Measurements from ENCODE around the gene ZNF677.
"Not testable (repeated sequence)": the region's sequence is repeated elsewhere in the genome, so short reads cannot be mapped to it uniquely, and the experiment has no call there.

Gene ZNF677

DNA sequence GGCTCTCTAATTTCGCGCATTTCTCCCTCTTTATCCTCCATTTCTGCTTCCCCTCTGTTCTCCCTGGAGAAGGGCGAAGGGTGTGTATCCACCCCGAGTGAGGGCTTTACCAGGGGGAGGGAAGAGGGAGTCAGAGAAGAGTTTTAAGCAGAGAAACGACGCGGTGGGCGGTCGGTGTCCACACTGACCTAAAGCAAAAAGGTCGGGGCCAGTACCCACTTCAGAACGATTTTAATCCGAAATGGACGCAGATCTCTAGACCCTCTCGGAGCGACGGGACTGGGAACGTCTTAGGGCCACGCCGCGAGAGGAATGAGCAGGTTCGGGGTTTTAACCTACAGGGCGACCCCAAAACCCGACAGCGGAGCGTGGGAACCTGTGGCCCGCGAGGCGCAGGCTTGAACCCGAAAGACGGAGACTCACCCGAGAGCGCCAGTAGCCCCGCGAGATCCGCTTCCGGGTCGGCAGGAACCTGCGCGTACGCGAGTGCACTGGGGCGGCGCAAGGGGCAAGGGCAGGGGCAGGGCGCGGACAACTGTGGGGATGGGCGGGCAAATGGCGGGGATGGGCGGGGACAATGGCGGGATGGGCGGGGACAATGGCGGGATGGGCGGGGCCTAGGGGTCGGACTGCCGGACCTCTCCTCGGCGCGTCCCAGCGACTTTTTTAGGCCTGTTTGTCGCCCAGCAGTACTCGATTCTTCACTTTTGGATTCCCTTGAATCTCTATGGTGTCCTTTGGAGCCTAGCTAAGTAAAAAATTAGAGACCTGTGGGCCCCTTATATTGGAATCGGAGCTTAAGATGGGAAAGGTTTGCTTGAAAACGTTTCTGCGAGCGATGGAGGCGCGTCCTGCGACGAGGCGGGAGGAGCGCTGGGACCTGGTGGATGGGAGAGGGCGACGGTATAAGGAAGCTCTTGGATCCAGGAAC, at the start of gene ZNF677:
Gene ZNF677 (minus strand): TSS at position 463 of the 931 bp plus-strand sequence. CDS start 3,323 bp downstream, outside the sequence.
- peak; percentile 60 to 67 for DNase-seq (ENCODE audit: low read depth in 2 of 2)

DNA sequence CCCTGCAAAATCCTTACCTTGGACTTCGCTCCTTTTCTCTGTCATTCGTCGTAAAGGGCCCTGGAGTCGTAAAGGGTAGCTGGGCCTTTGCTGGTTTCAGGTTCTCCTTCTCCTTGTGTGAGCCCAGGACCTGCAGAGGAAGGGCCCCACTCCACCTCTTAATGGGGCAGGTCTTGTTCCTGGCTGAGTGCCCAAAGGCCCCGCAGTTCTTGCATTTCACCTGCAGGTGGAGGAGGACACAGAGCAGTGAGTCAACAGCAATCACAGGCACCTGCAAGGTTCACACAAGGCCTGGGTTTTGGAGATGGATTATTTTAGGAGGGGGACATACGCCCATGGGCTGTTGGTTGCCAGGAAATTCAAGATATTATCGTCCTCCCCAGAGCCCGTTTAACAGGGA, 46.7 kb upstream of the ZNF677 start:
- not testable (repeated sequence) for DNase-seq (ENCODE audit: low read depth in 2 of 2)

DNA sequence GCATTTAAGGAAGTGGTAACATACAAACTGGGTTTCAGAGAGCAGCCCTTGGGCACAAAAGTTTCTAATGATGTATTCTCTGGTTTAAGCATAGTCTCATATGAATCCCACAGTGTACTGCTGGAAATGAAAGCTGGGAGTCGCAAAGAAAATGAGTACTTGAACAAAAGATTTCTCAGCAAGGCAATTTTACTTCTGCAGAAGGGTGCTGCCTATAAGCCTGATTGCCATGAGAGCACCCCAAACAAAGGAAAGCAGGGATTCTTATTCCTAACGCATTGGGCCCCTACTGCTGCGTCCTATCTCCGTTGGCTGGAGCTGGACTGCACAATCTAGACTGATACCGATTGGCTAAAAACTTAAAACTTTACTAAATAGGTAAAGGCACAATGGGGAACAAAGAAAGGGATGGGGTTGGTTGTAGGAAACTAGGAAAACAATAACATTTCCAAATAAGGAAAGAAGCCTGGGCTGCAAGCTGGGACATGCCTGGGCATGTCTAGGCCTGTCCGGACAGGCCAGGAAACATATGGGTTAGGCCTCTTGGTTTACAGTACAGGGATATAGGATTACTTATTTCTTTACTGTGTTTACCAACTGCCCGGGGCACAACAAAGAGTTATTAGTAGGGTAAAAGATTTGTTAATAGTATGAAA, 40.2 kb upstream of the ZNF677 start:
- no peak for DNase-seq (ENCODE audit: low read depth in 2 of 2)

DNA sequence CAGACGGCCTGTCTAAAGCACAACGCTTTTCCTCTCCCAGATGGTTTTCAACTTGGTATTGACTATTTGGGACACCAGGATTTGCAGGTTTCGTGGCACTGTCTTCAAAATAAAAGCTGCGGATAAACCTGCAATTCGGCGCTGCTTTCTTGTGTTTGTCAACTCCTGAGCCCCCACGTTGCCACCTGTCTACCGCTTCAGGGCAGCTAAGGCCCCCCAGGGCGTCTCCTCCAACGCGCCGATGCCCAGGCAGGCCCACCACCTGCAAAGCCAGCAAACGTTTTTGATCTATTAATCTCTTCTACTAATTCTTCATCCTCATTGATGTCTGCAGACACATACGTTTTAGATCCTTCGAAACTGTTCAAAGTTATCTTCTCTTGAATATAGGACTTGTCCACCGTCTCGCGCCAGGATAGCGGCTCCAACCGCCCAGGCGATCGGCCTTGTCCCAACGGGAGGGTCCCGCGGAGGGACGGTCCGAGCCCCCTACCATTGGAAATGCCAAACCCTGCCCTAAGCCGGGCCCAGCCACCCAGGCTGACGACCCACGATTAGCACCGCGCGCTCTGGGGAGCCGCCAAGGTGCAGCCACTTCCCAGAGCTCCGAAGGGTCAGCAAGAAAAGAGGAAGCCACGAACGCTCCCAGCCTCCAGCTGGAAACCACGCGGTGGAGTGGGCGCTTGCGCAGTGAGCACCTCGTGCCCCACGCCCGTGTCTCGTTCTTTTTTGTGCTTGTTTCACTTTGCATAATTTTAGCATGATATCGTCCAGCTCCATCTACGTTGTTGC, 36.3 kb upstream of the ZNF677 start:
- DNase-seq (ENCODE audit: low read depth in 2 of 2), result no peak

DNA sequence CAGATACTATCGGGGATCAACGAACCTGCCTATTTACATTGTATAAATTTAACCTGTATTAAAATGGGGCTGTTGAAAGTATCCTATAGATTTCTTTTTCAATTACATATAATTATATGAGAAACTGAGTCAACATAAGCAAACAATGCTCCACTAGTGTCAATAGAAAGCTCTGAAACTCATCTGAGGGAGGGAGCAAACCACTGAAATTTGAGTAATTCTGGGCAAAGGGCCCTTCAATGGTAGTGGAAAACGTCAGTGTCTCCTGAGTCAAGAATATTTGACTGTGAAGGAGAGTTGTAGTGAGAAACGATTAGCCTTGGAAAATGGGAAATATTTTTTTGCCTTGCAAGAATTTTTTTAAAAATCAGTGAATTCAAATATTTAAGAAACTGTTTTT, 30.4 kb upstream of the ZNF677 start:
- no peak for DNase-seq (ENCODE audit: low read depth in 2 of 2)

DNA sequence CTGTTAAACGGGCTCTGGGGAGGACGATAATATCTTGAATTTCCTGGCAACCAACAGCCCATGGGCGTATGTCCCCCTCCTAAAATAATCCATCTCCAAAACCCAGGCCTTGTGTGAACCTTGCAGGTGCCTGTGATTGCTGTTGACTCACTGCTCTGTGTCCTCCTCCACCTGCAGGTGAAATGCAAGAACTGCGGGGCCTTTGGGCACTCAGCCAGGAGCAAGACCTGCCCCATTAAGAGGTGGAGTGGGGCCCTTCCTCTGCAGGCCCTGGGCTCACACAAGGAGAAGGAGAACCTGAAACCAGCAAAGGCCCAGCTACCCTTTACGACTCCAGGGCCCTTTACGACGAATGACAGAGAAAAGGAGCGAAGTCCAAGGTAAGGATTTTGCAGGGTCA, 27.3 kb upstream of the ZNF677 start:
- not testable (repeated sequence) for DNase-seq (ENCODE audit: low read depth in 2 of 2)

DNA sequence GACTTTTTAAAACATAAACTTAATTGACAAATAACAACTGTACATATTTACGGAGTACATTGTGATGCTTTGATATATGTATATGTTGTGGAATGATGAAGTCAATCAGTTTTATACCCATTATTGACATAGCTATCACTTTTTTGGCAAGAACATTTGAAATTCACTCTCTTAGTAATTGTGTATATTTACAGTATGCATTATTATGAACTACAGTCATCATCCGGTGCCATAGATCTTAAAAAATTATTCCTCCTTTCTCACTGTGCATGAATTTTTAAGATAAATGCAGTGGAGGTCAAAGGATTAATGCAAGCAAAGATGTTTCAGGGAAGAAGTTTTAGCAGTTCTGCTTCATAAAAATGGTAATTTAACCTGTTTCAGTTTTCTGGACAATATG, 20.8 kb upstream of the ZNF677 start:
- DNase-seq (ENCODE audit: low read depth in 2 of 2), result no peak

DNA sequence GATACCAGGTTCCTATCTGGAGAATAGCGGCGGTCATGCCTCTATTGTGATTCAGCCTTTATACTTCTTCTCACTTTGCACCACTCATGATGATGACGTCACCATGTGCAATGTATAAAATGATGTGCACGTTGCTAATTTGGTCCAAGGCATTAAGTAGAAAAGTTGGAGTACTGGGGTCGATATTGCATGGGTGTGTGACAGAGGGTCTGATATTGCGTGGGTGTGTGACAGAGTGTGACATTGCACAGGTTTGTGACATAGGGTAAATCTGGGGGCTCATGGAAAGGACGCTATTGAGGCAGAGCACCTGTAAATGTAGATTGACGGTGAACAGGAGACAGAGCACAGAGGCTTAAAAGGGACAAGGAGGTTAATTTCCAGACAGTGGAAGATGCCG, 17.4 kb upstream of the ZNF677 start:
- DNase-seq (ENCODE audit: low read depth in 2 of 2), result no peak

DNA sequence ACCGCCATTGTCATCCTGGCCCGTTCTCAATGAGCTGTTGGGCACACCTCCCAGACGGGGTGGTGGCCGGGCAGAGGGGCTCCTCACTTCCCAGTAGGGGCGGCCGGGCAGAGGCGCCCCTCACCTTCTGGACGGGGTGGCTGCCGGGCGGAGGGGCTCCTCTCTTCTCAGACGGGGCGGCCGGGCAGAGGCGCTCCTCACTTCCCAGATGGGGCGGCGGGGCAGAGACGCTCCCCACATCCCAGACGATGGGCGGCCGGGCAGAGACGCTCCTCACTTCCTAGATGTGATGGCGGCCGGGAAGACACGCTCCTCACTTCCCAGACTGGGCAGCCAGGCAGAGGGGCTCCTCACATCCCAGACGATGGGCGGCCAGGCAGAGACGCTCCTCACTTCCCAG, 15.2 kb upstream of the ZNF677 start:
- DNase-seq (ENCODE audit: low read depth in 2 of 2), result not testable (repeated sequence)

DNA sequence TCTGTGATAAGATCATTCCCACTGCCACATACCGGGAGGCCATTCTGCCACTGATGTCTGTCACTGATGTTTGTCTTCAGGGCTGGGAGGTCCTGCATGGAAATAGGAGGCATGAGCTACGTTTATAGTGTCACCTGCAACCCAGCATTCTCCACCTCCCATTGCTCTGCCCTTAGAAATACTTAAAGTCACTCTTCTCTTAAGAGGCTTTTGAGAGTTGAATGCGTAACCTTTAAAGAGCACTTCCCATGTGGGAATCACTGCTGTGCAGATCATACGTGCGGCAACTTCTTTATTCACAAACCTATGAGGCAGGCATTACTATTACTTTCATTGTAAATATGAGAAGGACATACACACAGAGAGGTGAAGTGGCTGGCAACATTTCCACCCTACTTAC, 12.9 kb upstream of the ZNF677 start, which contains the start of gene VN1R4:
Gene VN1R4 (minus strand): TSS at position 101 of the 400 bp plus-strand sequence. CDS start 58 bp downstream, at position 43.
- not testable (repeated sequence) for DNase-seq (ENCODE audit: low read depth in 2 of 2)

DNA sequence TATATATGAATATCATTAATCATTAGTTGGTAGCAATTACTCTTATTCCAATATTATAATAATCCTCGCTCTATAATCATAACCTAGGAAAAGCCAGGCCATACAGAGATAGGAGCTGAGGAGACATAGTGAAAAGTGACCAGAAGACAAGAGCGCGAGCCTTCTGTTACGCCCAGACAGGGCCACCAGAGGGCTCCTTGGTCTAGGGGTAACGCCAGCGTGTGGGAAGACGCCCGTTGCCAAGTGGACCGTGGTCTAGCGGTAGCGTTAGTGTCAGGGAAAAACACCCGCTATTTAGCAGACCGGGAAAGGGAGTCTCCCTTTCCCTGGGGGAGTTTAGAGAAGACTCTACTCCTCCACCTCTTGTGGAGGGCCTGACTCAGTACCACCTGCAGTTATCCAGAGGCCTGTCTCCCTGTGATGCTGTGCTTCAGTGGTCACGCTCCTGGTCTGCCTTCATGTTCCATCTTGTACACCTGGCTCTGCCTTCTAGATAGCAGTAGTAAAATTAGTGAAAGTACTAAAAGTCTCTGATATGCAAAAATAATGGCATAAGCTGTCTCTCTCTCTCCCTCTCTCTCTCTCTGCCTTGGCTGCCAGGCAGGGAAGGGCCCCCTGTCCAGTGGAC, 3.2 kb upstream of the ZNF677 start, which contains the start of gene VN1R2:
Gene VN1R2 (plus strand): TSS at position 578 of the 628 bp plus-strand sequence. CDS start 84 bp downstream, outside the sequence.
- DNase-seq (ENCODE audit: low read depth in 2 of 2), result not testable (repeated sequence)

DNA sequence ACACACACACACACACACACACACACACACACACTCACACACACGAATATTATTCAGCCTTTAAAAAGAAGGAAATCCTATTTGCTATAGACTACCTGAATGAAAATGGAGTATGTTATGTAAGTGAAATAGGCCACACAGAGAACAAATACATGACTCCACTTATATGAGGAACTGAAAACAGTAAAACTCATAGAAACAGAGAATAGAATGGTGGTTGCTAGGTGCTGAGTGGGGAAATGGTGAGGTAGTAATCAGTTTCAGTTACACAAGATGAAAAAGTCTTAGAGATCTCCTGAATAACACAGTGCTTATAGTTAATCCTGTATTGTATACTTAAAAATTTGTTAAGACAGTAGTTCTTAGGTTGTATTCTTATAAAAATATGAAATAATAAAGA, 8.2 kb downstream of the ZNF677 start:
- DNase-seq (ENCODE audit: low read depth in 2 of 2), result no peak

DNA sequence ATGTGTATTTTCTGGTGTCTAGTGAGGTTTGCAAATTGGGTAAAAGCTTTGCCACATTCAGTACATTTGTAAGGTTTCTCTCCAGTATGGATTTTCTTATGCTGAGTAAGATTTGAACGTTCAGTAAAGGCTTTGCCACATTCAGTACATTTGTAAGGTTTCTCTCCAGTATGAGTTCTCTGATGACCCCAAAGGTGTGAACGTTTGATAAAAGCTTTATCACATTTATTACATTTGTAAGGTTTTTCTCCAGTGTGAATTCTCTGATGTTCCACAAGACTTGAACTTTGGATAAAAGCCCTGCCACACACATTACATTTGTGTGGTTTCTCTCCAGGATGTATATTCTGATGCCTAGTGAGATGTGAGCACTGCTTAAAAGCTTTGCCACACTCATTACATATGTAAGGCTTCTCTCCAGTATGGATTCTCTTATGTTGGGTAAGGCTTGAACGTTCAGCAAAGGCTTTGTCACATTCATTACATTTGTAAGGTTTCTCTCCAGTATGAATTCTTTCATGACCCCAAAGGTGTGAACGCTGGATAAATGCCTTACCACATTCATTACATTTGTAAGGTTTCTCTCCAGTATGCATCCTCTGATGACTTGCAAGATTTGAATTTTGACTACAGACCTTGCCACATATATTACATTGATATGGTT, 17.4 kb downstream of the ZNF677 start:
- DNase-seq (ENCODE audit: low read depth in 2 of 2), result no peak

DNA sequence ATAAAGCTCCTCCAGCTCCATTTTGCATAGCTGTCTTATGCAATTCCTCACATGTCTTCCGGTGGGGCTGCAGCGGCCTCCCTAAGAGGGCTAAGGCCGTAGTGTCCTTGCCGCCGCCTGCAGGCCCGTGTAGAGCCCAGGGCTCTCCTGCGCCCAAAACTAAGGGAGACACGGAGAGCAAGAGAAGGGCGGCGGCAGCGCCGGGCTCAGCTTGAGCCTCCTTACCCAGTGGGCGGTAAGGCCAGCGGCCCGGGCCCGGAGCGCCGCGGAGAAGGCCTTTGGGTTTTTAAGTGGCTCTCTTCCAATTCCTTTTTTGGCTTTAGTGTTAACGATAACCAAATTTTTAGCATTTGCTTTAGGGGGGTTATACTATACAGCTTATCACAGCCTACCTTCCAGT, 30.1 kb downstream of the ZNF677 start:
- no peak for DNase-seq (ENCODE audit: low read depth in 2 of 2)

DNA sequence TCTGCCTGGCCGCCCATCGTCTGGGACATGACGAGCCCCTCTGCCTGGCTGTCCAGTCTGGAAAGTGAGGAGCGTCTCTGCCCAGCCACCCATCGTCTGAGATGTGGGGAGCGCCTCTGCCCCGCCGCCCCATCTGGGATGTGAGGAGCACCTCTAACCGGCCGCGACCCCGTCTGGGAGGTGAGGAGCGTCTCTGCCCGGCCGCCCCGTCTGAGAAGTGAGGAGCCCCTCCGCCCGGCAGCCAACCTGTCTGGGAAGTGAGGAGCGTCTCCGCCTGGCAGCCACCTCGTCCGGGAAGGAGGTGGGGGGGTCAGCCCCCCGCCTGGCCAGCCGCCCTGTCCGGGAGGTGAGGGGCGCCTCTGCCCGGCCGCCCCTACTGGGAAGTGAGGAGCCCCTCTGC, 32.0 kb downstream of the ZNF677 start:
- not testable (repeated sequence) for DNase-seq (ENCODE audit: low read depth in 2 of 2)

DNA sequence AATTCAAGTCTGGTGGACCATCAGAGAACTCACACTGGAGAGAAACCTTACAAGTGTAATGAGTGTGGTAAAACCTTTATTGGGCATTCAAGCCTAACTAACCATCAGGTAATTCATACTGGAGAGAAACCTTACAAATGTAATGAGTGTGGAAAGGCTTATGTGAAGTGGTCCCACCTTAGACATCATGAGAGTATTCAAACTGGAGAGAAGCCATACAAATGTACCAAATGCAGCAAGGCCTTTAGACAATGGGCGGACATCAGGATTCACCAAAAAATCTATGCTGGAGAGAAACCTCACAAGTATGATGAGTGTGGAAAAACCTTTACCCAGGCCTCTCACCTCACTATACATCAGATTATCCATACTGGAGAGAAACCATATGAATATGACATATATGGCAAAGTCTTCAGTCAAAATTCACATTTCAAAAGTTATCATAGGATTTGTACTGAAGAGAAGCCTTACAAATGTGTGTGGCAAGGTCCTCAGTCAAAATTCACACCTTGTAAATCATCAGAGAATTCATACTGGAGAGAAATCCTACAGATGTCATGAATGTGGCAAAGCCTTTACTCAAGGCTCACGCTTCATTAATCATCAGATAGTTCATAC, 41.9 kb downstream of the ZNF677 start:
- no peak for DNase-seq (ENCODE audit: low read depth in 2 of 2)

DNA sequence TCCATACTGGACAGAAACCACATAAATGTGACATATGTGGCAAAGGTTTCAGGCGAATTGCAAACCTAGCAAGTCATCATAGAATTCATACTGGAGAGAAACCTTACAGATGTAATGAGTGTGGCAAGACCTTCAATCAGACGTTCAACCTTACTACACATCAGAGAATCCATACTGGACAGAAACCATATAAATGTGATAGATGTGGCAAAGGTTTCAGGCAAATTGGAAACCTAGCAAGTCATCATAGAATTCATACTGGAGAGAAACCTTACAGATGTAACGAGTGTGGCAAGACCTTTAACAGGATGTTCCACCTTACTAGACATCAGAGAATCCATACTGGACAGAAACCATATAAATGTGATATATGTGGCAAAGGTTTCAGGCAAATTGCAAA, 43.1 kb downstream of the ZNF677 start:
- DNase-seq (ENCODE audit: low read depth in 2 of 2), result not testable (repeated sequence)

DNA sequence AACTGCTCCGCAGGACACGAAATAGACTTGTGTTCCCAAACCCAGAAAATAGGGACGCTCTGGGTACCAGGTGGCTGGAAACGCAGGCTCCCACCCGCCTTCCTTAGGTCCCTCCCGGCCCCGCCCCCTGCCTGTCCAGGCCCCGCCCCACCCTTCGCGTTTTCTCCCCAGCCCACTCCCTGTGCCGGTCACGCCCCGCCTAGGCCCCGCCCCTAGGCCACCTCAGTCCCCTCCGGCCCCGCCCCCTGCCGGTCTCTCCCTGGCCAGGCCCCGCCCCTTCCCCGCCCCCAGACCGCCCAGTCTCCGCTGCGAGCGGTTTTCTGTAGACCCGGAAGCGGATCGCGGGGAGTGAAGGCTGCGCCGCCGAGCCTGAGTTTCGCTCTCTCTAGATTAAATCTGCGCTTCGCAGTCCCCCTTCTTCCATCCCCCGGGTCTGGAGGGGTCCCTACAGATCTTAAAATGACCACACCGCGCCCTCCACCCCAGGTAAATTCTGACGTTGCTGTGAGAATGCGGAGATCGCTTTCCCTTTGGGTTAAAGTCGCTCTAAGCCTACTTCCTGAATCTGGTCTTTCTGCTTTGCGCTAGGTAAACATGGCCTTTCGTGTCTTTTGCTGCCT, 57.8 kb downstream of the ZNF677 start:
- DNase-seq (ENCODE audit: low read depth in 2 of 2), result peak; percentile 69 to 72

DNA sequence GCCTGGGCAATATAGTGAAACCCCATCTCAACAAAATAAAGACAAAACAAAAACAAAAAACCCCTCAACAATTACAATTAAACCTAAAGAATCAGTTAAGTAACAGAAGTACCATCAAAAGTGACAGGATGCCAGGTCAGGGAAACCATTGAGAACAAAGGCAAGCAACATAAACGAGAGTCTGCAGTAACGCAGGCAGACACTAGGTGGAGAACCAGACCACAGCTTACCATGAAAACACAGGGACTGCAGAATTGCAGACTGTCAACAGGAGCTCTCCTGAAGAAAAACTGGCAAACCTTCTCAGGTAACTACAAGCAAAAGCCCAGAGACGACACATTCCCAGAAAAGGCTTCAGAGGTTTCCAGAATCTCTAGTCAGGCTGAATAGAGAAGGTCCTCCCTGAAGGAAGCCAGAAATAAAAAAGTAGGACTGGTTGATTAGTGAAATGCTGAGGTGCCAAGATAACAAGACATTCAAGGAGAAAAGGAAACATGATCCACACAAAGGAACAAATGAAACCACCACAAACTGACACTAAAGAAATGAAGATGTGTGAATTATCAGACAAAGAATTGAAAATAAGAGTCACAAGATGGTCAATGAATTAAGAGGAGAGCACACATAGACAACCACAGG, 59.3 kb downstream of the ZNF677 start:
- peak; percentile 30 to 31 for DNase-seq (ENCODE audit: low read depth in 2 of 2)
